NCI-H2171 treated with DMSO at 0.1 percent for 48 hours (cell line): ENCODE results near the gene FHIT.

Experiments used
- DNase-seq: peaks from one replicate; lab custom pipeline; 2025; lab: John Stamatoyannopoulos, UW

The FHIT gene

DNA sequence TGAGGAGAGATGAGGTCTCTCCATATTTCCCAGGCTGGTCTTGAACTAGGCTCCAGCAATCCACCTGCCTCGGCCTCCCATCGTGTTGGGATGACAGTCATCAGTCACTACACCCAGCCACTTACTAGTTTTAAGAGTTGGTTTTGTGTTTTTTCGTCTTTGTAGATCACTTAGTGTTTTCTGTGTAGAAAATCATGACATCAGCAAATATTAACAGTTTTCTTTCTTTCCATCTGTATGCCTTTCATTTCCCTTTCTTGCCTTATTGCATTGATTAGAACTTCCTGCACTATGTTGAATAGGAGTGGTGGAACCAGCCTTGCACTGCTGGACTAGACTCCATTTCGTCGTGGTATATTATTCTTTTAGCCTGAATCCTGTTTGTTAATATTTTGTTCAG, 415.5 kb downstream of the FHIT start:
- no peak for DNase-seq

DNA sequence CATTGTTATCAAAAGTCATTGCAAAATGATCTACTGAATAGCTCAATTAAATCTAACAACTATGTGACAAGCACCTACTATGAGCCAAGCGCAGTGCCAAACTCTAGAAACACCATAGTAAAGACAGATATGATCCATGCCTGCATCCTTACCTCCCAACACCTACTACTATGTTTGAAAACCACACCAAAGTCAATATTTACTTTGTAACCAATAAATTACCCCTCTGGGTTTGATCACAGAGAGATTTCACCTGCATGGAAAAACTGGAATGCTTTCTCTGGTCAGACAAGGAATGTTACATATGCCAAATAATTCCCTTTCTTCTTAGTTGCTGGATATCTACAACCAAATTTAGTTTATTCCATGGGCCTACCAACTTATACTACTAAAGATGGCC, 422.2 kb downstream of the FHIT start:
- DNase-seq = no peak

DNA sequence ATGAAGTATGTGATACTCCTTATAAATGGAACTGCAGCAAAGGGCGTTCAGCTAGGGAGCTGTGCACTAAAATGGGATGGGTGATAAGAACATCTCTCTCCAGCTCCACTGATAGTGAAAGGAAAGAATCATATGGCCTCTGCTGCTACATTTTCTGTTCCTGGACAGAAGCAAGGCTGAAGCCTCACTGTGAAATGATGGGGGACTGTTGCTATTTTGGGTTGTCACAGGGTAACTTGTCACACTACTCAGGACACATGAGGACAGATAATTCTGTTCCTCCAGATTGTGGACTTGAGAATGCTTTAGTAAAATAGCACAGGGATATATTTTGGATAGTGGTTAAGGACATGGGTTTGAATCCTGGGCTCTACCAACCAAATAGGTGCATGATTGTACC, 423.6 kb downstream of the FHIT start:
- DNase-seq = no peak

DNA sequence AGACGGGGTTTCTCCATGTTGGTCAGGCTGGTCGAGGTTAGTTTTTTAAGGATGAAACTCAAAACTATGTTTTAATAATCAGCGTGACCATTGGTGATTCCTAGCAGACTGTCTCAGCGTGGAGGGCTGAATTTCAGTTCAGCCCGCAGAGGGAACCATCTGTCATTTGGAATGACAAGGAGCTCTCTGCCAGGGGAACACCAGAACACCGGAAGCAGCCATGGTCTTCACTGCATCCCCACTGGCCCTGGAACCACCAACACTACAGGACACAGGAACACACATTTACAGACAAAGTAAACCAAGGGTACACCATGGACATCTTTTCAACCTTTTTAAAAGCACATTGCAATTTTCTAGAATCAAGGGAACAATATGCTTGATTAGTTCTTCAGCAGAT, 424.7 kb downstream of the FHIT start:
- DNase-seq = no peak

DNA sequence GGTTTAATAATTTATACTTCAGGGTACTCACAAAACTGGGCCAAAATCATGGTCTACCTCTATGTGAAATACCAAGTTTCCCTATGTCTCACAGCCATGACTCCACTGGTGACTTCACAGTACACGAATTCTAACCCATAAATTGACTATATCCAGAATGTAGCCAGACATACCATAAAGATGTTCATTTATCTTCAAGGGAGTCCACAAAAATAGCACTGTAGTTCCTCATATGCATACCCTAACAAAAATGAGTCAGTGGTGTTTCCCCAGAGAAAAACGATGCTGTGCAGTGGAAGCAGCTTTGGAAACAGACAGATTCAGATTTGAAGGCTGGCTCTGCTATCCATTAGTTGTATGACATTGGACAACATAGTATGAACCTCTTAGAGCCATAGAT, 438.8 kb downstream of the FHIT start:
- no peak for DNase-seq

DNA sequence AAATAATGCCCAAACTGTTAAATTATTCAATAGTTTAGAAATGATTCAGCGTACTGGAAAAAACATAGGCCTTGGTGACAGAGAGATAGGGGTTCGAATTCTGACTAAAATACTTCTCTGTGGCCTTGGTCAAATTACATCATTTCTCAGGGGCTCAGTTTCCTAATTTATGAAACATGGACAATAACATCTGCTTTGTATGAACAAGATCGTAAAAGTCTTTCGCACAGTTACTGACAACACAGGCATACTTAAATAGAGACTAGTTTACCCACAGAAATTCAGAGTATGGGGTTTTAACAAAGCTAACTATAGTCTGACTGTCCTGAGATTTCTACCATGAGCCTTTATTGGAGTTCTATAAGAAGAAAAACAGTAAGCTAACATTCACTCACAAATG, 440.4 kb downstream of the FHIT start:
- no peak for DNase-seq

DNA sequence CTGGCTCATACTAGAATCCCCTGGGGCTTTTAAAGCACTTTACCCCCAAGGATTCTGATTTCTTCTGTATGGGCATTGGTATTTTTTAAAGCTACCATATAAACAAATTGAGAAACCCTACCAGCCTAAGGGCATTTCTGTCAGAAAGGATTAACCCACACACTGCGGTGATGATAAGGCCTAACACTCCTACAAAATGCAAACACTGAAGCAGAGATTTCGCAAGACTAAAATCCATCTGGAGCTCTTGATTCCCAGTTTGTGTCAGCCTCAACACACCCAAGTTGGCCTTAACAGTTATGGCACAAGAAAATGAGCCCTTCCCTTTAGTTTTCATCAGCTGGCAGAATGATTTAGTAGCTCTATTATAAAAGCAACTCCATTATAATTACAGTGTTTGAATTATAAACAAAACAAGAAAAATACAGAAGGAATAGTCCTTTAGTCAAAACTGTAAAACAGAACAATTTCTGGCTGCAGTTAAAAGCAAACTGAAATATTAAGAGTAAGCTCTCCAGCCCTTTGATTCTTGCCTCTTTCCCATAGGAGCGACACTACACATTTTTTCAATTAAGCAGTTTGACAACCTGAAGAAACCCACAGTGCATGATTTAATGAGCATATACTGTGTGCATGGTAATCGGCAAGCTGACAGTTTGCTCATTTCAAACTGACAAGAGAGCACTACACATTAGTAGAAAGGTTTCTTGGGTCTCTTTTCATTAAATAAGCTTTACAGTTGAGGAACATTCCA, 441.2 kb downstream of the FHIT start:
- peak; percentile 5 for DNase-seq

DNA sequence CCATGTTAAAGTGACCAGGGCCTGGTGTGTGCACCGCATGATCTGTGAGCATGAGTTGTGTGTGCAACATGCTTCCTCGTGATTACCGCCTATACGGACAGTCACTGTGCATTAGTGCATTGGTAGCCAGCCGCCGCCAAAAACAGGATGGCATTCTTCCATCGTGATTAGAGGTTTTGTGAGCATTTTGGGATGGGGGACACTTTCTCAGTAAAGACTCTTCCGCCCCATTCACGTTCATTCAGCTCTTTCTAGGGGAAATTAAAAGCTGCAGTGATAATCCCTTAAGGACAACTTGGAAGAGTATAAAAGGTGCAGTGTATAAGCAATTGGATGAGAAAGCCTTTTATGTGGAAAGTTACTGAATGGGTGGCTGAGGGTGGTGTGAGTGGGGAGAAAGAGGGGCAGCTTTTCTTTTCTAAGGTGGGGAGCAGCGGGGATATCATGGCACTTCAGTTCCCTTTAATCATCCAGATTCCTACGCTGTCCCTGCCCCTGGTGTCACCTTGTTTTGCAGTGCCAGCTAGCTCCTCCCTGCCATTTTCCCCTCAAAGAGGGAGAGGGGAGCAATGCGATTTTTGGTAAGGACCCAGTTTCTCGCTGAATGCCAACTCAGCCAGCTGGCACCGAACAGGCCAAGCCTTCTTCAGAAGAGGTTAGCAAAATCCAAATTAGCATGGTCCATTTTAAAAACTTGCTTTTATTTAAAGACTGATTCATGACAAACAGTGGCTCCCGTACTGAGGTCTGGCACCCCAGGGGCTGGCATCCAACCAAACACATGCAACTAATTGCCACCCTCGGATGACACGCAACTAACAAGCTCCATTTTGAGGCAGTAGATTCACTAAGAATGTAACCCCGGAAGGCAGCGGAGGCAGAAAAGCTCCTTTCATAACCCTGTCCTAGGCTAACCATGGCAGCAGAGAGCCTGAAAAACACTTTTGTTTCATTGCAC, 447.8 kb downstream of the FHIT start:
- DNase-seq = no peak

DNA sequence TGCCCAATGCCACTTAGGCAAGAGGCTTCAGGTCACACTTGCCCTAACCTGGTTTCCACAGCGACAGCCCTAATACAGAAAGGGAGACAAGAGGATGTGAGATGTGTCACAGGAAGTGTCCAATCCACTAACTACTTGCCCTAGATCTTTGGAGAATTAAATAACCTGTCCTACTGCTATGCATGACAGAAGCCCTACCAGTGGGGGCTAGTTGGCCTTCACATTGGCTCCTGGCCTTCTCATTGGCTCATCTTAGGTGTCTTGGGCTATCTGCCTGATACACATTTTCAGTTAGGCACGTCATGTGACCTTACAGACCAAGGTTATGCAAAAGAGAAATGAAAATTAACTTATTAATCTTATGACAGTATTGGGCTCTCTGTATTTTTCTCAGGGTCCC, 449.9 kb downstream of the FHIT start:
- no peak for DNase-seq

DNA sequence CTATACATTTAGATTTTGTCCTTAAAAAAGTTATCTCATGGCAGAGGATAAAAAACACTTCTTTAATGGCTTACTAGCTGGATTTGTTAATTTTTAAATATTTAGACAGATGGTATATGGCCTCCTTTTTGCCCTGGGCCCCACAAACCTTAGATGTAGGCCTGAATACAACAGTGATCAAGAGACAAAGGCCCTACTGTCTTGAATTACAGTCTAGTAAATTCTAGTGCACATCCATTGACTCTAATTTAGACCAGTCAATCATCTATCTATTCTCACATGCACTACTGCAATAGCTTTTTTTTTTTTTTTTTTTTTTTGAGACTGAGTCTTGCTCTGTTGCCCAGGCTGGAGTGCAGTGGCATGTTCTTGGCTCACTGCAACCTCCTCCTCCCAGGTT, 452.8 kb downstream of the FHIT start:
- peak; percentile 9 for DNase-seq

DNA sequence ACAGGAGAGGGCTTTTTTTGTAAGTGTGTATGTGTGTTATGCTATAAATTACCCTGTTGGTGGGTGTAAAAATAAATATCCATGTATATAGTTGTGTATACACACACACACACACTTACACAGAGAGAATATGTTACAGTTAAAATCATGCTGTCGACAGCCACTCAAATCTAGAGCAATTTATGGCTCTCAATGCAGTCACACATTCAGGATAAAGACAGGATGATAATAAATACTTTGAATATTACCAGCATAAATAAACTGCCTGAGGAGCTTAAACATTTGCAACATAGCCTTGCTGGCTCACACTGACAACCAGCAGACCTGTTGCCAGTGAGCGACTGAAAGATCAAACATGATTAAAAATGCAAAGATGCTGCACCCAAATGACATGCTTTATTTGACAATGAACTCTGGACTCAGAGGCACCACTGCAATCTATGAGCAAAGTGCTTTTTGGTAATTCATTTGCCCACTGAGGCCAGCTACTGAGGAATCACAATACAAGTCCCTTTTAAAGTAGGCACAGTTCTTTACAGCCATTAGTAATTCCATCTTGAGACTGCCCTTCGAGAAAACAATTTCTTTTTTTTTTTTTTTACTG, 458.9 kb downstream of the FHIT start:
- DNase-seq = no peak

DNA sequence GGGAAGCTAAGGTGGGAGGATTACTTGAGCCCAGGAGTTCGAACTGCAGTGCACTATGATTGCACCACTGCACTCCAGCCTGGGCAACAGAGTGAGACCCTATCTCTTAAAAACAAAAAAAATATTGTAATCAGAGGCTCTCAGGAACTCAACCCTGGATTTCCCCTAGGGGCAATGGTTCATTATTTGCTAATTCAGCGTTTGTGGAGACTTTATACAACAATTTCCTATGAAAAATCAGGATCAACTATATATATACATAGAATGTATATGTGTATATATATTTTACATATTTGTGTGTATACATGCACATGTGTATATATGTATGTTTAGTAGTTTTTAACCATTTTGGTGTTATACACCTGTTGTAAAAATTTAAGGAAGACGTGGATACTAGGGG, 463.1 kb downstream of the FHIT start:
- no peak for DNase-seq

DNA sequence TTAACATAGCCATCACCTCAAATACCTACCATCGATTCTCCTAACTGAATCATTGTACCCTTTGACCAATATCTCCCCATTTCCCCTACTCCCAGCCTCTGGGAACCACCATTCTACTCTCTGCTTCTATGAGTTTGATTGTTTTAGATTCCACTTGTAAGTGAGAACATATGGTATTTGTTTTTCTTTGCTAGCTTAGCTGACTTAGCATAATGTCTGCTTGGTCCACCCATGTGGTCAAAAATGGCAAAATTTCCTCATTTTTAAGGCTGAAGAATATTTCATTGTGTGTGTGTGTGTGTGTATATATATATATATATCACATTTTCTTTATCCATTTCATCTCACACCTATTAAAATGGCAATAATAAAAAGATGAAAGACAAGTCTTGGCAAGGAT, 469.3 kb downstream of the FHIT start:
- DNase-seq = no peak

DNA sequence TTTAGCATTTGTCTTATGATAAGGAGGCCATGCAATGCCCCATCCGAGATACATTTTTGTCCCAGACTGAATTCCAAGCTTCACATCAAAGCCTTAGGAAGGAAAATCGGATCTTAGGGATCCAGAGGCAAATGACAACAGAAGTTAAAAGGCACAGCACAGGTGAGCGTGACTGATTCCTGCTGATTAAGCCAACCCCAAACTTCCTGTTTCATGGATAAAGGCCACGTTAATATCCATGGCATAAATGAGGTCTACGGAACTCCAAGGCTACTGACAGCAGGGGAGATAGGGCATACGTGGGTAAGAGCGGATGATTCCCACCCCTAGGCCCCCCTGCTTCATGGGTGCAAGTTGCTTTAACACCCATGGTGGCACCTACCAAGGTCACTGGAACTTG, 471.6 kb downstream of the FHIT start:
- DNase-seq = no peak

DNA sequence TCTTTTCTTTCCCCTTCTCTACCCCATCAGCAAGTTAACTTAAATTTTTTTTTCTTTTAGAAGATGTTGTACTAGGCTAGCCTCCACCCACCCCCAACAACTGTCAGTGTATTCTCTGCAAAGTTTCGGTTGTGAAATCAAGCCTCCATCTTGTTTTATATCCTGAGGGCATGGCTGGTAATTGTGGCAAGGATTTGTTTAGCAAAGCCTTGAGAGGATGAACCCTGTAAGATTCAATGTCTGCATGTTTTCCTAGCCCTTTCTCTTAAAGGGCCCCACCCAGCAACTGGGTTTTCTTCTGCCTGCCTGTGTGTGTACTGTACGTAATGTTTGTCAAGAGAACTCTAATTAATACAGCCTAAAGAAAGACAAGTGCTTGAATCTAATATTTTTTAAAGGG, 475.3 kb downstream of the FHIT start:
- DNase-seq = no peak

DNA sequence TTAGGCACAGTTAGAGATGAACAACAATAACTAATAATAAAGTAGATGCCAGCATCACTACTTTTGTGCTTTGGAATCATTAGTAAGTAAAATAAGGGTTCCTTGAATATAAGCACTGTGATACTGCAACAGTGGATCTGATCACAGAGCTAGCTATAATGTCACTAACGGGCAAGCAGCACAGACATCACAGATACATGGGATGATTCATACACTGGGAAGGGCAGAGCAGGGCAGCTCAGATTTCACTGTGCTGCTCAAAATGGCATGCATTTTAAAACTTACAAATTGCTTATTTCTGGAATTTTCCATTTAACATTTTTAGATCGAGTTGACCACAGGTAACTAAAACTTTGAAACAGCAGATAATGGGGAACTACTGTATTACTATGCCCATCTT, 476.6 kb downstream of the FHIT start:
- DNase-seq = no peak

DNA sequence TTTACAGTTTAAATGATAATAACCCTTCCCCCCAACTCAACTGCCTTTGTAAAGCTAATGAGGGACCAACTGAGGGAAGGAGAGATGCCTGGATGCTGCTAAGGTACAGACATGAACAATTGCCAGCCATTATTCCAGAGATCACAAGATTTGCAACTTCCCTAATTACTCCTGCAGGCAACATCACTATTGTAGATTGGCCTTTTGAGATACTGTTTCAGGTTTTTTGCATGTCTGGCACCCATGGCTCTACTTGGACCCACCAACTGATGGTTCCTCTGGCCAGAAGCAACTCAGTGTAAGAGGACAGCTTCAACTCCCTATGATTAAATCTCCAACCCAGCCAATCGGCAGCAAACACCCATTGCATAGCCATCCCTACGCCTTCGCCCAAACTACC, 478.7 kb downstream of the FHIT start:
- DNase-seq = no peak

DNA sequence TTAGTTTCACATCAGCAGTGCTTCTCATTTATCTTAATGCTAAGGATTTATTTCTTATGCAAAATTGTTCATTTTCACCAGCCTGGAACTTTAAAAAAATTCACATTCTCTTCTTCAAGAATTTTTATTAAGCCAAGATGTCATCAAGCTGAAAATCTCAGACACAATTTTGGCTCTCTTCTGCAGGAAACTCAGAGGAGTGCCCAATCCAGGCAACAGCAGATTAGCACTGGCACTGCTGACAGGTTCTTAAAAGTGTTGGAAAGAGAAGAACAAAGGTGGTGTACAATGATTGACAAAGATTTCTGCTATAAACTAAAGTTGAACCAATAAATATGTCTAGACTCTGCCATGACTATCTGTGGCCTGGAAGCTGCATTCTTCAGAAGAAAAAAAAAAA, 479.5 kb downstream of the FHIT start:
- no peak for DNase-seq

DNA sequence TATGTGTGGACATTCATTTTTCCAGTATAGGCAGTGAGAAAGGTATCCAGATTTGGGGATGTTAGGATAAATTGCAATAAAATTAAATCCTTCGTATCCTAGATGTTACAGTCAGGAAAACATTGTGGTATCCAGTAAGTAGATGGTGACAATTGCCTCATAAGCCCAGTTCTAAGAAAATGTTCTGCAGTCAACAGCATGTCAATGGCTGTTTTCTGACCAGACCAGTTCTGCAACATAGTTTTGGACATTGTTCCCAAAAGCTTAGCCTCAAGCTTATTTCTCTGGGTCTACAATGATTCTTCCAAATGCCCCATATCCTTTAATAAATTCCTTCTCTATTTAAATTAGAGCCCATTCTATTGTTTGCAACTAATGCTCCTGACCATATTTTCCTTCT, 480.7 kb downstream of the FHIT start:
- no peak for DNase-seq

DNA sequence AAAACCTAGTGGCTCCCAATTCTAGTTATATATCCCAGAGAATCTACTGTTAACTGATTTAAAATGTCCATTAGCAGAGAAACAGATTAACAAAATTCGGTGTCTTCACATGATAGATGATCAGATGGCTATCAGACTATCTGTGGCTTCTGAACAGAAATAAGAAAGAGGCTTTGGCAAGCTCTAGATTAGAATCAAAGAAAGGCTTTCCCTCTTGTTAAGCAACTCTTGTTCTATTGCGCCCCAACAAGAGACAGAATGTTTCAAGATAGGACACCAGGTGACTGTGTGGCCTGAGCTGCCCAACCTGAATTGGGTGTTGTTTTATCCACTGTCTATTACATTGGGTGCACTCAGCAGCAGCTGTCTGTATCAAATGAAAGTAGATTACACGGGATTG, 483.7 kb downstream of the FHIT start:
- DNase-seq = no peak

DNA sequence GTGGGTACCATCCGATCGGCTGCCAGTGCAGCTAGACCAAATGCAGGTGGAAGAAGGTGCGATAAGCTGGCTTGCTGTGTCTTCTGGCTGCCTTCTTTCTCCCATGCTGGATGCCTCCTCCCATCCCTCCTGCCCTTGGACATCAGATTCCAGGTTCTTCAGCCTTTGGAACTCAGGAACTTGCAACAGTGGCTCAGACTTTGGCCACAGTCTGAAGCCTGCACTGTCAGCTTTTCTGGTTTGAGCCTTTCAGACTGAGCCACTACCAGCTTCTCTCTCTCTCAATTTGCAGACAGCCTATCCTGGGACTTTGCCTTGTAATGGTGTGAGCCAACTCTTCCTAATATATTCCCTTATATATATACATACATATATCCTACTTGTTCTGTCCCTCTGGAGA, 485.5 kb downstream of the FHIT start:
- no peak for DNase-seq

DNA sequence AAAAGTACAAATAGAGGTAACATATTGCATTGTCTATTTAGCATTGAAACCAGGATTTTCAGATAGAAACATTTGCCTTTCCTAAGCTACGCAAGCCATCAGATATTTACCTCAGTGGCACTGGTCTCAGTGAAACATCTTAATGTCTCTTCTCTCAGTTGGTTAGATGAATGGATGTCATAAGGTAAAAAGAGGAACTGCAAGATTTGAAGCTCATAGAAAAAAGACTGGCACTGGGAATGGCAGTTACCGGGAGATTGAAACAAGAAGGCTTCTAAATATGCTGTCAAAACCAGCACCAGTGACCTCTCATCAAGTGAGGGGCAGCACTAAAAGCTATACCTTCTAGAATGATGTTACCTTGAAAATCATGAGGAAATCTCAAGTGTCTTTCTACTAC, 486.4 kb downstream of the FHIT start:
- DNase-seq = no peak

DNA sequence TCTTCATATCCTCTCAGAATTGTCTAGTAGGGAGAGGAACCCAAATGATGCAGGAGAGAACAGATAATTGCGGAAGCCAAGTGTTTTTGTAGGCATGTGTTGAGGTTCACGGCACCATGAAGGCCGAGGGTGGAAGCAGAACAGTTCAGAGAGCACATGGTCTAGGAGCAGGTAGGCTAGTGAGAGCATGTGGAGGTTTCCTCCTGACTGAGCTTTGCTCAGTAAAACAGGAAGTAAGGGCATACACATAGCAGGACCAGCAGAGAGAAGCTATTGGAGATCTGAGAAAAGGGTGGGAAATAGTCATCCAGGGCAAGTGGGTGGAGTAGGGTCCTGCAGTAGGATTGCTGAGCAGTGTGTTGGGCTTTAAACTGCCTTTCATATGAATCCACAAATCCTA, 491.1 kb downstream of the FHIT start:
- DNase-seq = no peak
